Measurements from ENCODE around the gene MVK. TPM values are rescaled to one million over a fixed set of nuclear protein-coding genes. Genes with fewer than 3 reads are reported as not detected.

Gene MVK
- total RNA-seq, 1 donor from 2014 or later: 53.1 TPM

- intact Hi-C loops (cut with DNase I): loop anchor here (10.0 kb wide), 1 partner anchor 245 kb away; no protein-coding TSS in a partner anchor
- Histone ChIP-seq H3K27ac (no peak overlapping the region), H3K36me3 (peaks cover 78 to 97% of the 10 kb centered on the region in 2 donors), H3K27me3 (no peaks in the 10 kb centered on the region), H3K9me3 (no peaks in the 10 kb centered on the region), H3K4me1 (no peaks in the 10 kb centered on the region), H3K4me3 (no peak overlapping the region)
- TF ChIP-seq CTCF (IDR thresholded peaks at IDR 0.05): no peak
- no peak for DNase-seq (ENCODE audit: low spot score in 2 of 2)
These were observed 43.6 kb upstream of the MVK start for GRCh38 chr12:109529691-109530640.

- H3K4me3 ChIP-seq: no peak overlapping the region
- no peaks in the 10 kb centered on the region for H3K4me1 ChIP-seq
- no peaks in the 10 kb centered on the region for H3K9me3 ChIP-seq
- H3K27me3 ChIP-seq: no peaks in the 10 kb centered on the region
- H3K36me3 ChIP-seq: peaks cover 72 to 93% of the 10 kb centered on the region in 2 donors
- no peak for DNase-seq (ENCODE audit: low spot score in 2 of 2)
- intact Hi-C loops (cut with DNase I): no loop called here
- TF ChIP-seq CTCF (IDR thresholded peaks at IDR 0.05): no peak
- H3K27ac ChIP-seq: no peak overlapping the region
These were observed 42.2 kb upstream of the MVK start for GRCh38 chr12:109531411-109531810.

DNA sequence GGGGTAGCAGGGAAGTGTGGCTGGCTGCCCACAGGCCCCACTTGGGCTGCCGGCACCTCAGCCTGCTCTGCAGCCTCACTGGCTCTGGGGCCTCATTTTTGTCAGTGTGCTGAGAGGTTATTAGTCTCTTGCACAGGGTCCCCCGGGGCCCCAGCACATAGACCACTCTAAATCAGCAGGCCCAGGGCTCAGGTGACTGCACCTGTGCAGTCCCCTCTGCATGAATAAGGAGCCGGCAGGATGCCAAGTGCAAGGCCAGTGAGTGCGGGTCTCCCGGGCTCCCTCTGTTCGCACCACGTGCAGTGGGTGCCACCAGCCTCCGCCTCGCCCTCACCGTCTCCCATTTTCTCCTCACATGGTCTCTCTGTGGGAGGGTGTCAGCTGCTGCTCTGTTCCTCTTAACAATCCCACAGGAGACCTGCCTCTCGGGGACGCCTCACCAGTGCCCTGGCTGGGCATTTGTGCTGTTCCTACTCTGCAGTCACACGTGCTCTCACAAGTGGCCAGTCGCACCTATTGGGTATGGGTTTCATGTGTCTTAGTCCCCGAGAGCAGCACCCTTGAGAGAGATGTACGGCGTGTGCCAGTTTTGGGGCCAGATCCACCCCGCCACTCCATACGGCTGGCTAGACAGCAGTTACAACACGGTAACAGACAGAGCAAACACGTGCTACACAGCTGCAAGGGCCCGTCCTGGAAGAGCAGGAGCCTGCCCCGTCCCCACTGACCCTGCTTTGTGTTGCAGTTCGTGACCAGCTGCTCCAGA lies 40.7 kb upstream of the MVK start:
- Histone ChIP-seq H3K27me3 (no peaks in the 10 kb centered on the region), H3K4me1 (no peaks in the 10 kb centered on the region), H3K4me3 (no peak overlapping the region), H3K36me3 (peaks cover 57 to 83% of the 10 kb centered on the region in 2 donors), H3K9me3 (no peaks in the 10 kb centered on the region), H3K27ac (no peak overlapping the region)
- intact Hi-C loops (cut with DNase I): no loop called here
- no peak for TF ChIP-seq CTCF (IDR thresholded peaks at IDR 0.05)
- no peak for DNase-seq (ENCODE audit: low spot score in 2 of 2)

DNA sequence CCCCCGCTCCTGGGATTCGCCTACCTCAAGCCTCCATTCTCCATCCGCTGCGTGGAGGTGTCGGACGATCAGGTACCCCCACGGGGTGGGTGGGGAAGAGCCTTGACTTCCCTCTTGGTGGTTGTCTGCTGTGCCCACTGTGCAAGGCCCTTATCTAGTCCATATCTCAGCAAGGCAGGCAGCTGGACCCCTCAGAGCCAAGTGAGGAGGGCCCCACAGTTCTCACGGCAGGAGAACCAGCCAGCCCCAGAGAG lies 40.2 kb upstream of the MVK start:
- Histone ChIP-seq H3K4me3 (no peak overlapping the region), H3K9me3 (no peaks in the 10 kb centered on the region), H3K4me1 (no peaks in the 10 kb centered on the region), H3K27me3 (no peaks in the 10 kb centered on the region), H3K27ac (no peak overlapping the region), H3K36me3 (peaks cover 52 to 78% of the 10 kb centered on the region in 2 donors)
- DNase-seq (ENCODE audit: low spot score in 2 of 2): no peak
- no peak for TF ChIP-seq CTCF (IDR thresholded peaks at IDR 0.05)
- intact Hi-C loops (cut with DNase I): no loop called here

DNA sequence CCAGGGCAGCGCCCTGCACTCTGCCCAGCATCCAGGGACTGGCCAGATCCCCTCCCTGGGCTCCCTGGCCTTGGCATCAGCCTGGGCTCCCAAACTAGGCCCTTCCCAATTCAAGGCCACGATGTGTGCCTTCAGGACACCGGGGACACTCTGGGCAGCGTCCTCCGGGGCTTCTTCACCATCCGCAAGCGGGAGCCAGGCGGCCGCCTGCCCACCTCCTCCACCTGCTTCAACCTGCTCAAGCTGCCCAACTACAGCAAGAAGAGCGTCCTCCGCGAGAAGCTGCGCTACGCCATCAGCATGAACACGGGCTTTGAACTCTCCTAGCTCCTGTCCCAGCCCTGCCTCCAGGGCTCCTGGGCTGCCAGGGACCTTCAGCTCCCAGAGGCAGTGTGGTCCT lies 39.1 kb upstream of the MVK start:
- H3K4me1 ChIP-seq: no peaks in the 10 kb centered on the region
- H3K4me3 ChIP-seq: no peak overlapping the region
- no peak overlapping the region for H3K27ac ChIP-seq
- no peaks in the 10 kb centered on the region for H3K9me3 ChIP-seq
- peaks cover 48 to 76% of the 10 kb centered on the region in 2 donors for H3K36me3 ChIP-seq
- no peaks in the 10 kb centered on the region for H3K27me3 ChIP-seq
- intact Hi-C loops (cut with DNase I): no loop called here
- TF ChIP-seq CTCF (IDR thresholded peaks at IDR 0.05): no peak
- DNase-seq (ENCODE audit: low spot score in 2 of 2): no peak

Data from ascending aorta (tissue), 2 donors.